CD4-positive, alpha-beta T cell treated with Interleukin-10 for 1 hour (primary cell): ENCODE data around the gene IMMP2L.
"Not testable (repeated sequence)": the region's sequence is repeated elsewhere in the genome, so short reads cannot be mapped to it uniquely, and the experiment has no call there.

Experiments used
- DNase-seq: peaks from one replicate; pipeline ENCODE4 v3.0.0-alpha.2; 2020

IMMP2L gene

DNA sequence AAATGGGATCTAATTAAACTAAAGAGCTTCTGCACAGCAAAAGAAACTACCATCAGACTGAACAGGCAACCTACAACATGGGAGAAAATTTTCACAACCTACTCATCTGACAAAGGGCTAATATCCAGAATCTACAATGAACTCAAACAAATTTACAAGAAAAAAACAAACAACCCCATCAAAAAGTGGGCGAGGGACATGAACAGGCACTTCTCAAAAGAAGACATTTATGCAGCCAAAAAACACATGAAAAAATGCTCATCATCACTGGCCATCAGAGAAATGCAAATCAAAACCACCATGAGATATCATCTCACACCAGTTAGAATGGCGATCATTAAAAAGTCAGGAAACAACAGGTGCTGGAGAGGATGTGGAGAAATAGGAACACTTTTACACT lies 111.6 kb downstream of the IMMP2L start:
- not testable (repeated sequence) for DNase-seq

GRCh38 chr7:111447502-111447901 lies 114.8 kb downstream of the IMMP2L start:
- not testable (repeated sequence) for DNase-seq

DNA sequence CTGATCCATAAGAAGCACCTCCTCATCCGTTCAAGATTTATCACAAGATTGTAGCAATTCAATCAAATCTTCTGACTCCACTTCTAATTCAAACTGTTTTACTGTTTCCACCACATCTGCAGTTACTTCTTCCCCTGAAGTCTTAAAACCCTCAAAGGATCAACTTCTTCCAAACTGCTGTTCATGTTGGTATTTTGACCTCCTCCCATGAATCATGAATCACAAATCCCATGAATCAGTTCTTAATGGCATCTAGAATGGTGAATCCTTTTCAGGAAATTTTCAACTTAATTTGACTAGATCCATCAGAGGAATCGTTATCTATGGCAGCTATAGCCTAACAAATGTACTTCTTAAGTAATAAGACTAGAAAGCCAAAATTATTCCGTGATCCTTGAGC lies 122.3 kb downstream of the IMMP2L start:
- no peak for DNase-seq

DNA sequence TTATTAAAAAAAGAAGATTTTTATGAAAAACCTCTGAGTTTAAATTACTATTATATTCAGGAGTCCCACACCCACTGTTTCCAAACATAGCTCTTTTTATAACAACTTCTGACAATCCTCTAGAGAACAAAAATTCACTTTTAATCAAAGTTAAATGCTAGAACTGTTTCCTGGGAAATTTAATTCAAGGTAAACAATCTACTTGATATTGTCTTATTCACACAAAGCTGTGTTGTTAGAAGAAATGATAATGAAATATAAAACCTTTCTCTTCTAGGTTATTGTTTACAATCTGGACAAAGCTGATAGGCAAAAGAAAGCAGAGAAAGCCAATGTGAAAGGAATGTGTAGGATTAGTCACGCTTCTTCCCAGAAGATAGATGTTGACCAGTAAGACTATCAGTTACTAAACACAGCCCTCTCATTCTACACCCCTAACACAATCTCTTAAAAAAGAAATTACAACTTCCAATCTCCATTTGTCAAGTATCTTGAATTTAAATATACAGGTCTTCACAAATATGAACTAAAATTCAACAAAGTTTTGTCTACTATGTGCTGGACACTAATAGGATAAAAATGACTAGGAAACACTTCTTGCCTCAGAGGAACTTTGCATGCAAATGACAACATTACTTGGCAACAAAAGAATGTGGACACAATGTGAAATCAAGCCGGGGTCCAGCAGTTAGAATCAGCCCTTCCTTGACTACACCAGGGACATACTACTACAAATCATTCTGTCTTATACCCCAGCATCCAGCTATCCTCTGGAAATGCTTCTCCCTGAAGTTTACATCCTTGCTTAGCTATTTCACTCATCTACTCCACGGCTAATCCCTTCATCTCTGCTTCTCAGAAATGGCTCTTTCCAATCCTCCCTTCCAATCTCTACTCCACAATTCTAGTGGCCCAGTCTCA lies 123.7 kb downstream of the IMMP2L start:
- no peak for DNase-seq

- no peak for DNase-seq
Observed at GRCh38 chr7:111437736-111438135, 124.6 kb downstream of the IMMP2L start.

- no peak for DNase-seq
Observed at GRCh38 chr7:111436608-111437007, 125.7 kb downstream of the IMMP2L start.

GRCh38 chr7:111433426-111433825 lies 128.9 kb downstream of the IMMP2L start:
- no peak for DNase-seq

- DNase-seq: no peak
Observed at GRCh38 chr7:111429781-111430180, 132.5 kb downstream of the IMMP2L start.

- DNase-seq: no peak
Observed at GRCh38 chr7:111424768-111425167, 137.5 kb downstream of the IMMP2L start.

DNA sequence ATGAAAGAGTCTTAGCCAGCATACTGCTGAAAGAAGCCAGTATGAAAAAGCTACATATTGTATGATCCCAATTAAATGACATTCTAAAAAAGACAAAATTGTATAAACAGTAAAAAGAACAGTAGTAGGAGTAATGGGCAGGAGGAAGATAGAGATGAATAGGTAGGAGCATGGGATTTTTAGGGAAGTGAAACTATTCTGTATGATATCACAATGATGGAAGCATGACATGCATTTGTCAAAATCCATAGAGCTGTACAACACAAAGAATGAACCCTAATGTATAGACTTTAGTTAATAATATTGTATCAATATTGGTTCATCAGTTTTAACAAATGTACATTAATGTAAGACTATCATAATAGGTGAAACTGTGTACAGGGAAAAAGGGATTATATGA lies 147.9 kb downstream of the IMMP2L start:
- DNase-seq: no peak

GRCh38 chr7:111413739-111414138 lies 148.6 kb downstream of the IMMP2L start:
- DNase-seq: no peak

- DNase-seq: no peak
Observed at GRCh38 chr7:111410899-111411298, 151.4 kb downstream of the IMMP2L start.

DNA sequence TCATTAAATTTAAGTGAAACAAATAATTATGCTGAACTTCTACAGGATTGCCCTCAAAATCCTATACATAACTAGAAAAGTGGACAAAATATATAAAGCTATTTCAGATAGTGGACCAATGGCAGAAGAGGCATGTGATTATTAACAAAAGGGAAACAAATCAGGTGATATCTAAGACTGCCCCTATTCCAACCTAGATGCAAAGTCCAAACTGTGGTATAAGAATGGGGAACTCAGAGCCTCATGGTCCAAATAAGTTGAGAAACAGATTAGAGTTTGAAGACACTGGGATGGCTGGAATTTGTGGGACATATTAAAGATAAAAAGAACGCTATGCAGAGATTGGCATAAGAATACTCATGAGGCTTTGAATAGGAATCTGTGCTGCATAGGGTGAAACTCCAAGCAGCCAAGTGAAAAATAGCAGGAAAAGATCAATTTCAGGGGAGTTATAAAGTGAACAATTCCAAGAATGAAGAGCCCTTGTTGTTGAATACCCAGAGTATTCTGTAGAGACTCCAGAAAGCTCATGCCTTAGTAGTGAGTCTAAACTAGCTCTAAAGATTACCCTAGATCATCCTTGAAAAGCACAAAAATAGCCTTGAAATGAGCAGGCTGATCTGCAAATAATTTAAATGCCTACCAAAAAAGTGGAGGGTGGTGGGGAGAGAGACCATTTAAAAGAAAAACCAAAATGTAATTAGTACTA lies 152.4 kb downstream of the IMMP2L start:
- no peak for DNase-seq

GRCh38 chr7:111408724-111409123 lies 153.6 kb downstream of the IMMP2L start:
- DNase-seq: no peak

GRCh38 chr7:111407258-111407657 lies 155.0 kb downstream of the IMMP2L start:
- DNase-seq: no peak

DNA sequence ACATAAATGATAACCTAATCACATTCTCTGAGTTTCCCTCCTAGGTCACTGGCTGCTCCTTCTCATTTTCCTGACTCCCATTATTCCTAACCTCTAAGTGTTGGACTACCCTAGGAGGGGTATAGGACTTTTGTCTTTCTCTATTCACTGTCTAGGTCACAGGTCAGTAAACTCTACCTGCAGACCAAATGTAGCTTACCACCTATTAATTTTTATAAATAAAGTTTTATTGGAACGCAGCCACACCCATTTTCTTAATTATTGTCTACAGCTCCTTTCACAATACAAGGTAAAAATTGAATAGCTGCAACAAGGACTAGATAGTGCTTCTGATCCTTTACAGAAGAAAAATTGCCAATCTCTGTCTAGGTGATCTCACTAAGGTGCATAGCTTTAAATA lies 156.7 kb downstream of the IMMP2L start:
- DNase-seq: no peak

DNA sequence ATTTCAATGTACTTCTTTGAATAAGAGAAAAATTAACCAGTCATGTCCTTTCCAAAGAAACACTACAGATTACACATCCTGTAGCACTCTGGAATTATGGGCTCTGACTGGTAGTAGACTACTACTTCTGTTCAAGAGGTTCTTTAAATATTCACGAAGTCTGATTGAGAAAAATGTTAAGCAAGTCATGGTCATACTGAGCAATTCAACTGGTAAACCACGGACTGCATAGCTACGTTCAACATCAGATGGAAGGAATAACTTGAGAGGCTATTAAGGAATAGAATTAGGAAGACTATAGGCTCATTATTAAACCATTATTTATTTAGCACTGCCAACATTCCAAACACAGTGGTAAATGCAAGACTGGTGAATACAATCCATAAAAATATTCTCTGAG lies 160.8 kb downstream of the IMMP2L start:
- no peak for DNase-seq

- no peak for DNase-seq
Observed at GRCh38 chr7:111400088-111400487, 162.2 kb downstream of the IMMP2L start.

DNA sequence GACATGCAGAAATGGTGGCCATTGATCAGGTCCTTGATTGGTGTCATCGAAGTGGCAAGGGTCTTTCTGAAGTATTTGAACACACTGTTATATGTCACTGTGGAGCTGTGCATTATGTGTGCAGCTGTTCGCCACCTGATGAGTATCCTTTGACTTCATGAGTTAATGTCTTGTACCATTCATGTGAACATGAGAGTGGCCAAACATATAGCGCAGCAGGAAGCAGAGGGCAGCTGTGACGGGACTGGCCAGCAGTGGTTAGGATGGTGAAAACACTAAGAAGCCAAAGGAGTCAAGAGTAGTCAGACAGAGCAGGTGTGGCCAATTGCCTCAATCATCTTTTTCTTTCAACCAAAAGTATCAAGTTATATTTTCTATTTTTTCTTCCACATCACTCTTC lies 167.4 kb downstream of the IMMP2L start:
- no peak for DNase-seq

- DNase-seq: no peak
Observed at GRCh38 chr7:111393011-111393754, 169.1 kb downstream of the IMMP2L start.

DNA sequence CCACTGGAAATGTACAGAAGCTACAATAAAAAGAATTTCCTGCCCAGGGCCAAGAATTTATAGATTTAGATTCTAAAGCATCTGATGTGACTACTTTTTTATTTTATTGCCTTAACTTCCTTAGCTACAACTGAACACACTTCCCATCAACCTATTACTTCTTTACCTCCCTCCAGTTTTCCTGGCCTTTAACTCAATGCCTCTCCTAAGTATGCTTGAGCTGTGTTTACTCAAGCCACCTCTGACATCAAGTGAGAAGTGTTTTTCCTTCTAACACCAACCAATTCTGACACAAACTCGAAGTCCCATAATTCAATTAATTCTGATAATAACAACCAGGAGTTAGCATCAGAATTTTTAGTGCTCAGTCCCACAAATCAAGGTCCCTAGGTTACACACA lies 170.0 kb downstream of the IMMP2L start:
- DNase-seq: no peak

- no peak for DNase-seq
Observed at GRCh38 chr7:111390000-111390399, 172.3 kb downstream of the IMMP2L start.

GRCh38 chr7:111388912-111389311 lies 173.4 kb downstream of the IMMP2L start:
- no peak for DNase-seq

- no peak for DNase-seq
Observed at GRCh38 chr7:111388016-111388415, 174.3 kb downstream of the IMMP2L start.
